NK-92 treated with Interleukin-12 subunit alpha and Interleukin-12 subunit beta, amount 100 ng/mL, for 24 hours (cell line): ENCODE results near the gene FNDC3A.
"Not testable (repeated sequence)": the region's sequence is repeated elsewhere in the genome, so short reads cannot be mapped to it uniquely, and the experiment has no call there.

Source experiments
- DNase-seq: peaks from one replicate; lab custom pipeline; 2025; lab: John Stamatoyannopoulos, UW

The FNDC3A gene

DNA sequence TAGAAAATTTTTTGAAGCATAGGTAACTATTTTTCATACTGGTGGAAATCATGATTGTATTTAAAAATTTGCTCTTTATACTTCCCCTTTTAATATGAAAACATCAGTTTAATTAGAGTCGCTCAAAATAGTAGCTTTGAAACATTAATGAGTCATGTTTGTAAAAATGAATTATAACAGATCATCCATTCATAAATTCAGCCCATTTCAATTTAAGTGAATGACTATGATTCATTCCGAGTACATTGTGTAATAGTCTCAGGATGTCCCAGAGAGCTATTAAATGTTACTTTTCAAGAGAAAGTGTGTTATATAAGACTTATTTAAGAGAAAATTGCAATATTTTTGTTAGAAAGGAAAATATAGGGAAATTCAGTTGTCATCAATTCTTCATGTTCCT lies 111.0 kb downstream of the FNDC3A start:
- DNase-seq = no peak

- no peak for DNase-seq
Observed at GRCh38 chr13:49093376-49093775, 117.7 kb downstream of the FNDC3A start.

DNA sequence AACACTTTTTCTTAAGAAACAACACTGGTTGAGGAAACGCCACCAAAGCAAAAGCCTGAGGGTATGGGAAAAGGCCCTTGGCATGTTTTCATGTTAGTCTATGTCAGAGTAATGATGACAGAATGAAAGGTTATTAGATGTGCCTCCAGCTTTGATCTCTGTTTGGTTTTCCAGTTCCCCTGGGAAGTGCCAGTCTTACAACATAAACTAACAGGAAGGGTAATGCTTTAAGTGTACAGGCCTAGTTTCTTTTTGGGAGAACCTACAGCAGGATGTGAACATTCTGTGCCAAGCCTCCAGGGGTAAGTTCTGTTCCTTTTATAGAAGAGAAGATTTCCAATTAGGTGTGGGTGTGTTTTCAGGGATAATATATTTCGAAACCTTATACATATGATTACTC lies 121.7 kb downstream of the FNDC3A start:
- no peak for DNase-seq

GRCh38 chr13:49098198-49098597 lies 122.5 kb downstream of the FNDC3A start:
- no peak for DNase-seq

GRCh38 chr13:49098771-49099512 lies 123.2 kb downstream of the FNDC3A start:
- DNase-seq = no peak

DNA sequence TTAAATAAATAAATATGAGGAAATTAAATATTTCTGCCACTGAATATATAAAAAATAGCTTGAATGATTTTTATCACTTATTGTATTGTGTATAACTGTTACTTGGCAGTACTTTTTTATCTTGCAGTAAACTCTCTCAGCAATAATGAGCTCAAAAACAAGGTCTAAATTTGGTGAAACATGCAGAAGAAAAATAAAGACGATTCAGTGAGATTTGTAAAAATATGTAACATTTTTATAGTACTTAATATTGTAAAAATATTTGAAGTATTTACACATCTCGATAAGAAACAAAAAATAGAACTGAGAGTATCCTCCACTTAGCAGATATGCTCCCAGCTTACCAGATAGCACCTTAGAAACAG lies 123.8 kb downstream of the FNDC3A start:
- no peak for DNase-seq

DNA sequence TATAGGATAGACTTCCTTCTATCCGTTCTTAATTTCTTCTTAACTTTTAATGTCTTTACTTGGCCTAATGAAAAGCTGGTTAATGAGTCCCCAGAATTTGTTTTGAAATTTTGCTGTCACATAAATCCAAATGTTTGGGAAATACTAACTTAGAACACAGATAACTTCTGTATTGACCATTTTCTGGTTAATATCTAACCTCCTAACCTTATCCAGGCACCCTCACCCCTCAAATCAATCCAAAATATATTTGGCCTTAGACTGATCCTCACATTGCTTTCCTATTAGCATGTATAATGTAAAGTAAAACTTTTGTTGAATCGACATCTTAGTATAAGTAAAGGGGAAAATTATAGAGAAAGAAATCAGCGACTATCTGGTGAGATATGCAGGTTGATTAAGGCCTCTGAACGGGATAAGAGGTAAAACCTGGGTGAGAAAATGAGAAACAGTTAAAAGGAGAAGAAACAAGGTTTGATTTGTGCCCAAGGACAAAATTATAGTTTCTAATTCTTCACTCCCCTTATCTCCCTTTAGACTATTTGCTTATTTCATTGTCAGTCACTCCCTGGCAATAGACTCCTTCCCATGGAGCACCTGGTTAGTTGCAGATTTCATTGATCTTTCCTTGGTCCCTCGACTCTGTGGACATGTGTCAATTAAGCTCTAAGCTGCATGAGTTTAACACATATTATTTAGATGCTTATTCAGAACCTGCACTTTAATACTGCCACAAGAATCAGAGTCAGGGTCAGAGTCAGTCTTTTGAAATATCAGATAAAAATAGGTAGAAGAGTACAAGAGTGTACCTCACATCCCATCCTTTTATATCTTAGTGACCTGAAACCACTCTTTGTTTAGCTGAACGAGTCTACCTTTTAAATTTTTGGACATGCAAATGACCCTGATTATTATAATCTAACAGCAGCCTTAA lies 125.2 kb downstream of the FNDC3A start:
- no peak for DNase-seq

GRCh38 chr13:49108196-49108595 lies 132.5 kb downstream of the FNDC3A start:
- DNase-seq = no peak

- DNase-seq = peak; percentile 50
Observed at GRCh38 chr13:49110122-49110912, 134.6 kb downstream of the FNDC3A start.

GRCh38 chr13:49110913-49111170 lies 135.1 kb downstream of the FNDC3A start:
- no peak for DNase-seq

DNA sequence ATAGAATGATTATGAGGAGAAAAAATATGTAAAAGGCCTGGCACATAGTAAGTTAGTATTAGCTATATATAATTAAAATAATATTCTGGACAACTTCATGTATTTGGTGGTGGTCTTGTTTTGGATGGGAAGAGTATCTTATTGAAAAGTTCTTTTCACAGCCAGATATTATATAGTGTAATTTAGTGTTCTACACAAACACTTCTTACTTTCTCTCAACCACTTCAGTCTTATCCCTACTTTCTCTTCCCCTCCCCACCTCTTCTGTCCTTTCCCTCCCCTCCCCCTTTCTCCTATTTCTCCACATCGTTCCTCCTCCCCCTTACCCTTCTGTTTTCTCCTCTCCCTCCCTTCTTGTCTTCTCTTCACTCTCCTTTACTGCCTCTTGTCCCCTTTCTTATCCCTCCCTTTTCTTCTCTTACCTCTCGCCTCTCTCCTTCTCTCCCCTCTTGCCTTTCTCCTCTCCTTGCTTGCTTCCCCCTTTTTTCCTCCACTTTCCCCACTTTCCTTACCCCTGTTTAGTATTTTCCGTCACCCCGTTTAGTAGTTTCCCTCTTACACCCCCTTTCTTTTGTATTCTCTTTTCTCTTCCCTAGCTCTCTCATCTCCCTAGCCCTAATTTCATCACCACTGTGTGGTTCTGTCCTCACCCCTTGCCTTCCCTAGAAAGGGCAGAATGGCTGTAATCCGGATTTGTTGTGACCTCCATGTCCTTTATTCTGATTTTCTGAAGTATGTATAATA lies 137.2 kb downstream of the FNDC3A start:
- DNase-seq = no peak

GRCh38 chr13:49113526-49114286 lies 138.0 kb downstream of the FNDC3A start:
- DNase-seq = no peak

GRCh38 chr13:49116873-49117272 lies 141.2 kb downstream of the FNDC3A start:
- no peak for DNase-seq

DNA sequence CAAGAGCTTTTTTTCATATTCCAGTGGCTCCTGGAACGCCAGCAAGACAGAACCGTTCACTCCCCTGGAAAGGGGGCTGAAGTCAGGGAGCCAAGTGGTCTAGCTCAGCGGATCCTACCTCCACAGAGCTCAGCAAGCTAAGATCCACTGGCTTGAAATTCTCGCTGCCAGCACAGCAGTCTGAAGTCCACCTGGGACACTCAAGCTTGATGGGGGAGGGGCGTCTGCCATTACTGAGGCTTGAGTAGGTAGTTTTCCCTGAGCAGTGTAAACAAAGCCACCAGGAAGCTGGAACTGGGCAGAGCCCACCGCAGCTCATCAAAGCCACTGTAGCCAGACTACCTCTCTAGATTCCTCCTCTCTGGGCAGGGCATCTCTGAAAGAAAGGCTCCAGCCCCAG lies 142.7 kb downstream of the FNDC3A start:
- not testable (repeated sequence) for DNase-seq

DNA sequence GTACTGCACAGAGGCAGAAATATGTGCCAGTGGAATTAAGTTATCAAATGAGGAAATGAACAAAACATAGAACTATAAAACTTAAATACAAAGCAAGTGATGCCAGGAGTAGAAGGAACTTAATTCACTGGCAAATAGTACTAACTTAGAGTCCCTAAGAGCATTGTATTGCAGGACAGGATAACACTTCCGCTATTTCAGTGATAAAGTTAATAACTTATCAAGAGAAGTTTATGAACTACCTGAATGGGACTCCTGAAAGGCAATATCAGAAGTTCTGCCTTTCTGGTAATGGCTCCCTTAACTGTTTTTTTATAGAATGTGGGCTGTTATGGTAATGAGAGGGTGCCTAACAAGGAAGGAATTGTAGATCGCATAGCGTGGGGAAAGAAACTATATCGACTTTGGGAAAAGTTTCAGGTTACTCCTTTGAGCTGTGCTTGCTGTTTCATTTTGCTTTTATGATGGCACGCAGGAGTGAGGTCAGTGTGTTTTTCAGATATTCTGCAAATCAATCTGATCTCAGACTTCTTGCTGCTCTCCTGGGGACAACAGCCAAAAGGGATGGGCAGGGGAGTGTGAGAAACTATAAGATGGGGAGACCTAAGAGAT lies 149.1 kb downstream of the FNDC3A start:
- DNase-seq = no peak

DNA sequence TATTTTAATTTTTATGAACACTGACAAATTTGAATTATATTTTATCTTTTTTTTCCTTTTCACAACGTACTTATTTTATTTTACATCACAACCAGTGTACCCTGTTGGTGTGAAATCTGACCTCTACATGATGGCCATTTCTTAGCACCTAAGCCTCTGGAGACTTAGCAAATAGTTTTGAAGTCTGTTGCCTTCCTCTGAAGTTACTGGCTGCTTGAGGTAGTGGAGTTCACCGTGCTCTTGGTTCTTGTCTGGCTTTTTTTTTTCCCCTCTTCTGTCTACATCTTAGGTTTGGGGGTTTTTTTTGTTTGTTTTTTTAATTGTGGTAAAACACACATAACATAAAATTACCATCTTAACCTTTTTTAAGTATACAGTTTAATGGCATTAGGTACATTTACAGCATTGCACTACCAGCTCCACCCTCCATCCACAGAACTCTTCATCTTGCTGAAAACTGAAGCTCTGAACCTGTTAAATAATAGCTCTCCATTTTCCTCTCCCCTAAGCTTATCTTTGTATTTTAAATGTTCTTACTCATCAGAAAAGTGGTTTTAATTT lies 150.3 kb downstream of the FNDC3A start:
- no peak for DNase-seq

DNA sequence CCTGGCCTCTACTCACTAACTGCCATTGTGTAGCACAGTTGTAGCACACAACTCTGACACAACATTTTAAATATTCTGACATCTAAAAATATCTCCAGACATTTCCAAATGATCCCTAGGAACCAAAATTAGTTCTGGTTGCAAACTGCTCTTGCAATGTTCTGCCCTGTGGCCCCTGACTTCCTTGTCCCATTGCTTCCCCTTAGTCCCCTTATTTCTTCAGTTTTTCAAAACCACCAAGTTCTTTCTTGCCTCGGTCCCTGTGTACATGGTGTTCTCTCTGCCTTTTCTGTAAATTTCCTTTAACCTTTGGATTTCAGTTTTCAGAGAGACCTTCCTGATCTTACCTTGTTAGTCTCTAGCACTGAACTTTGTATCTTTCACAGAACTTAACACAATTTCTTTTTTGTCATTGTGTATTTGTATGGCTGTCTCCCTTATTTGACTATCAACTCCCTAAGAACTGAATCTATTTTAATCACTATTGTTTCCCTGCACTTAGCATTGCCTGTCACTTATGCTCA lies 156.8 kb downstream of the FNDC3A start:
- DNase-seq = no peak

DNA sequence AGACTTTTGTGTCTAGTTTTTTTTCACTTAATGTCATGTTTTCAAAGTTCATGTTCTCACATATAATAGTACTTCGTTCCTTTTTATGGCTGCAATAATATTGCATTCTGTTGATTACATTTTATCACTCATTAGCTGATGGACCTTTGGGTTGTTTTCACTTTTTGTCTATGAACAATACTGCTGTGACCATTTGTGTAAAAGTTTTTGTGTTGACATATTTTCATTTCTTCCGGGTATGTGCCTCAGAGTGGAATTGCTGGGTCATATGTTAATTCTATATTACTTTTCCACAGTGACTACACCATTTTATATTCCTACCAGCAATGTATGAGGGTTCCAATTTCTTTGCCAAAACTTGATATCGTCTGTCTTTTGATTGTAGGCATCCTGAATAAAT lies 158.6 kb downstream of the FNDC3A start:
- no peak for DNase-seq

DNA sequence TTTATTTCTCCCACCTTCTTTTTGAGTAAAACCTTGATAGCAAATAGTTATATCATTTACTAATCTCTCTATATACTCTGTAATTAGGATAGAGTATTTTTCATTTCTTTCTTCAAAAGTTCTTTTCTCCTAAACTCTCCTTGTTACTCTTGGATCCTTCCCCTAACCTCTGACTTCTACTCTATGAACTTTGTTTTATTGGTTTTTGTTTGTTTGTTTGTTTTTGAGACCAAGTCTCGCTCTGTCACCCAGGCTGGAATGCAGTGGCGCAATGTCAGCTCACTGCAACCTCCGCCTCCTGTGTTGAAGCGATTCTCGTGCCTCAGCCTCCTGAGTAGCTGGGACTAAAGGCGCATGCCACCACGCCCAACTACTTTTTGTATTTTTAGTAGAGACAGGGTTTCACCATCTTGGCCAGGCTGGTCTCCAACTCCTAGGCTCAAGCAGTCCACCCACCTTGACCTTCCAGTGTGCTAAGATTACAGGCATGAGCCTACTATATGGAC lies 161.5 kb downstream of the FNDC3A start:
- not testable (repeated sequence) for DNase-seq
